Measurements from ENCODE around the gene OPN1SW. TPM values are rescaled to one million over a fixed set of nuclear protein-coding genes. Genes with fewer than 3 reads are reported as not detected.
A peak's percentile ranks its signal among the peaks of the same experiment; 100 is the strongest.

Gene OPN1SW
- not detected for total RNA-seq

GRCh38 chr7:128775744-128776474 is at the start of gene OPN1SW:
Gene OPN1SW (minus strand): TSS chr7:128775794. CDS start chr7:128775781, 13 bp downstream.
- ATAC-seq, result no peak

GRCh38 chr7:128821724-128822123 is 46.1 kb upstream of the OPN1SW start:
- no peak for ATAC-seq

- ATAC-seq, result no peak
Observed at GRCh38 chr7:128818694-128819093, 43.1 kb upstream of the OPN1SW start.

GRCh38 chr7:128815289-128815942 is 39.8 kb upstream of the OPN1SW start:
- peak; percentile 67 for ATAC-seq

GRCh38 chr7:128814499-128814898 is 38.9 kb upstream of the OPN1SW start:
- ATAC-seq, result no peak

- peak; percentile 19 for ATAC-seq
Observed at GRCh38 chr7:128812514-128813168, 37.0 kb upstream of the OPN1SW start.

GRCh38 chr7:128811631-128812430 is 36.2 kb upstream of the OPN1SW start:
- no peak for ATAC-seq

- no peak for ATAC-seq
Observed at GRCh38 chr7:128810997-128811396, 35.4 kb upstream of the OPN1SW start.

GRCh38 chr7:128810473-128810872 is 34.9 kb upstream of the OPN1SW start:
- ATAC-seq, result no peak

- no peak for ATAC-seq
Observed at GRCh38 chr7:128809363-128809762, 33.8 kb upstream of the OPN1SW start.

GRCh38 chr7:128807191-128807590 is 31.6 kb upstream of the OPN1SW start:
- ATAC-seq, result no peak

GRCh38 chr7:128805225-128805624 is 29.6 kb upstream of the OPN1SW start:
- ATAC-seq, result no peak

GRCh38 chr7:128804484-128804883 is 28.9 kb upstream of the OPN1SW start:
- no peak for ATAC-seq

GRCh38 chr7:128801667-128802418 is 26.2 kb upstream of the OPN1SW start:
- ATAC-seq, result no peak

- ATAC-seq, result no peak
Observed at GRCh38 chr7:128801003-128801402, 25.4 kb upstream of the OPN1SW start.

GRCh38 chr7:128800567-128800966 is 25.0 kb upstream of the OPN1SW start:
- no peak for ATAC-seq

- no peak for ATAC-seq
Observed at GRCh38 chr7:128799451-128799850, 23.9 kb upstream of the OPN1SW start.

- ATAC-seq, result no peak
Observed at GRCh38 chr7:128796327-128796726, 20.7 kb upstream of the OPN1SW start.

- no peak for ATAC-seq
Observed at GRCh38 chr7:128795129-128795528, 19.5 kb upstream of the OPN1SW start.

- no peak for ATAC-seq
Observed at GRCh38 chr7:128794436-128794835, 18.8 kb upstream of the OPN1SW start.

- no peak for ATAC-seq
Observed at GRCh38 chr7:128794020-128794419, 18.4 kb upstream of the OPN1SW start.

GRCh38 chr7:128793181-128793547 is 17.6 kb upstream of the OPN1SW start:
- ATAC-seq, result no peak
